Panc1 (cell line): ENCODE measurements around the gene UBAC2.

Source experiments
- CTCF ChIP-seq: fragments of 450-650 bp; IDR thresholded peaks from 2 replicates; pipeline ENCODE4 v1.5.1; 2017; ENCODE audit warnings: mild to moderate bottlenecking
- POLR2AphosphoS5 ChIP-seq: IDR thresholded peaks from 2 replicates; pipeline ENCODE4 v1.6.1; 2012; ENCODE audit warnings: mild to moderate bottlenecking, low read depth, low read length, moderate library complexity
- REST ChIP-seq, 2 experiments: IDR thresholded peaks; 2 replicates each; pipeline ENCODE4 v1.6.1; 2011 to 2012; ENCODE audit warnings: low read depth in 2 of 2, control low read depth in 1 of 2, low read length in 1 of 2, mild to moderate bottlenecking in 1 of 2, moderate library complexity in 1 of 2; ENCODE audit not compliant: insufficient read depth in 1 of 2

GRCh38 chr13:99299920-99300341 lies 99.3 kb downstream of the UBAC2 start:
- TF ChIP-seq REST (IDR thresholded peaks at IDR 0.05; ENCODE audit: insufficient read depth in 1 of 2, low read depth in 2 of 2, low read length in 1 of 2): no peak
- TF ChIP-seq CTCF: no peak
- TF ChIP-seq POLR2AphosphoS5: no peak
